Right renal cortex interstitium (tissue), 3 donors: ENCODE measurements around the gene SEZ6L2. TPM values are rescaled to one million over a fixed set of nuclear protein-coding genes. Genes with fewer than 3 reads are reported as not detected.
"Not testable (repeated sequence)": the region's sequence is repeated elsewhere in the genome, so short reads cannot be mapped to it uniquely, and the experiment has no call there.

Experiments
- DNase-seq, 3 donors: peaks; one replicate each; pipeline ENCODE4 v3.0.0-alpha.2; 2013; ENCODE audit warnings: low read depth in 3 of 3, low spot score in 2 of 3
- polyA plus RNA-seq, 3 donors: library from polyadenylated mRNA; unstranded; fragments of 120-200 nt; gene quantifications; one replicate each; pipeline ENCODE4 v1.2.1, GENCODE V29; 2013; ENCODE audit not compliant: insufficient read length in 3 of 3

SEZ6L2 gene
- 10 to 100 TPM in 1 of 3 donors, 1 to 10 TPM in 2; 9.0 to 10.8 (median 9.5) TPM for polyA plus RNA-seq

DNA sequence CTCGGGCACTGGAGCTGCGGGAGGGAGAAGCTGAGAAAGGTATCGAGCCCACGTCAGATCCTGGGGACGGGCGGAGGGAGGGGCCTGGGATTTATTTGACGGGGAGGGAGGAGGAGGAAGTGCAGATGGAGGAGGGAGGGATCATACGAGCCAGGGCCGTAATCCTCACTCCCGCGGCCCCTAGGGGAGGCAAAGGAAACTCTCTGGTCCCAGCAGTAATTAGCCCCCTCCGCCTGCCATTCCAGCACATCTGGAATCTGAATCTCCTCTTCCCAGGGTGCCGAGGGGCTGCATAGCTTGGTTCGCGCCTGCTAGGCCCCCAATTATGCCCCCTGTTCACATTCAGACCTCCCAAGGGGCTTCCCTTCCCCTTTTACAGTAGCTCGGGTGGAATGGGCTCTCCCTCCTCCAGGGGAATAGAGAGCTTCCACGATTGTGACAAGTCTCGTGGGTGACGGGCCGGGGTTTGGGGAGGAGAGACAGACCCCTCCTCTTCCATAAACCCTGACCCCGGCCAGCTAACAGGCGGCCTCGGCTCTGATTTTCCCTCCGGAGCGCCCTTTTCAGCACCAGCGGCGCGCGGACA is at the start of gene SEZ6L2:
TSS of gene SEZ6L2 (minus strand) at position 35 of the 586 bp plus-strand sequence. CDS start 531 bp downstream, outside the sequence.
- peak; percentile 36 to 63 (median 61) for DNase-seq

DNA sequence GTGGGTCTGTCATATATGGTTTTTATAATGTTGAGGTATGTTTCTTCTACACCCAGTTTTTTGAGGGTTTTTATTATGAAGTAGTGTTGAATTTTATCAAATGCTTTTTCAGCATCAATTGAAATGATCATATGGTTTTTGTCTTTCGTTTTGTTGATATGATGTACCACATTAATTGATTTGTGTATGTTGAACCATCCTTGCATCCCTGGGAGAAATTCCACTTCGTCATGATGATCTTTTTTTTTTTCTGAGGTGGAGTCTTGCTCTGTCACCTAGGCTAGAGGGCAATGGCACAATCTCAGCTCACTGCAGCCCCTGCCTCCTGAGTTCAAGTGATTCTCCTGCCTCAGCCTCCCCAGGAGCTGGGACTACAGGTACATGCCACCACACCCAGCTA is 48.5 kb upstream of the SEZ6L2 start:
- no peak for DNase-seq

DNA sequence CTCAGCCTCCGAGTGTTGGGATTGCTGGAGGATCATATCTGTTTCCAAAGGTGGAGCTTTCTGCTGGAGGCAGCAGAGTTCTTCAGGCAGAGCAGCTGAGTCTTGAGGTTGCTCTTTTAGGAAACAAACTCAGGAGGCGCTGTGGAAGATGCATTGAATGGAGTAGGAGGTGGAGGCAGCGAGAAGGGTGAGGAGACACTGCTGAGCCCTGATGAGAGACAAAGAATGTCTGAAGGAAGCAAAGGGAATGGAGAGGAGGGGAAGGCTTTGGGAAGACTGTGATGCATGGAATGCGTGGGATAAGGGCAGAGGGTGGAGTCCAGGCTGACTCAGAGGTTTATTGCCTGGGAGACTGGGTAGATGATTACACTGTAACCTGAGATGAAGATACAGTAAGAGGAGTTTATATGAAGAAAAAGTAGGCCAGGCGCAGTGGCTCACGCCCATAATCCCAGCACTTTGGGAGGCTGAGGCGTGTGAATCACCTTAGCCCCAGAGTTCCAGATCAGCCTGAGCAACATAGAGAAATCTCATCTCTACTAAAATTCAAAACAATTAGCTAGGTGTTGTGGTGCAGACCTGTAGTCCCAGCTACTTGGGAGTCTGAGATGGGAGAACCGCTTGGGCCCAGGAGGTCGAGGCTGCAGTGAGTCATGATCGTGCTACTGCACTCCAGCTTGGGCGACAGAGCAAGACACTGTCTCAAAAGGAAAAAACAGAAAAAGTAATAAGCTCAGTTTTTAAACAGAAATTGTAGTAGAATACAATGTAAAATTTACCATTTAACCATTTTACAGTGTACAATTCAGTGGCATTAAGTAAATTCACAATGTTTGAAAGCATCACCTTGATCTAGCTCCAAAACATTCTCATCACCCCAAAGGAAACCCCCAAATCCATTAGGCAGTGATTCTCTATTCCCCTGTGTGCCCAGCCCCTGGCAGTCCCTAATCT is 44.8 kb upstream of the SEZ6L2 start:
- DNase-seq: peak; percentile 67 to 79 (median 72)

DNA sequence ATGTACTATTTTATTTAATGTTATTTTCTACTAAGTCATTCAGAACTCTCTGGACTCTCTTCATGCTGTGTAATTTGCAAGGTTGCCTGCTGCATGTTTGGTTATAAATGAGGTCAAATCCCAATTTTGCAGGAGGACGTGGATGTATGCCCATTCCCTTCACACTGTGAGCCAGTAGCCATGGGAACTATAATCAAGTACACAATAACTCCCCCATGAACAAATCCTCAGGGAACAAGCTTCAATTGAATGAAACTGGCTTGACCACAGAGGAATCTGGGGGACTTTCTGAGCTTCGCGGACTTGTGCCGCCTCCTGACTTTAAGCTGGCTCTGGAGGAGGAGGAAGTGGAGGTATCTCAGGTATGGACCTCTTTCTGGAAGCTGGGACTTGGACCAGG is 41.3 kb upstream of the SEZ6L2 start:
- DNase-seq: no peak

DNA sequence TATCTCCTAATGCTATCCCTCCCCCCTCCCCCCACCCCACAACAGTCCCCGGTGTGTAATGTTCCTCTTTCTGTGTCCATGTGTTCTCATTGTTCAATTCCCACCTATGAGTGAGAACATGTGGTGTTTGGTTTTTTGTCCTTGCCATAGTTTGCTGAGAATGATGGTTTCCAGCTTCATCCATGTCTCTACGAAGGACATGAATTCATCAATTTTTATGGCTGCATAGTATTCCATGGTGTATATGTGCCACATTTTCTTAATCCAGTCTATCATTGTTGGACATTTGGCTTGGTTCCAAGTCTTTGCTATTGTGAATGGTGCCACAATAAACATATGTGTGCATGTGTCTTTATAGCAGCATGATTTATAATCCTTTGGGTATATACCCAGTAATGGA is 32.4 kb upstream of the SEZ6L2 start:
- not testable (repeated sequence) for DNase-seq

- DNase-seq: no peak
Observed at GRCh38 chr16:29927070-29927905, 27.9 kb upstream of the SEZ6L2 start.

GRCh38 chr16:29926711-29927052 is 27.3 kb upstream of the SEZ6L2 start:
- DNase-seq: no peak

- peak; percentile 82 to 85 (median 82) for DNase-seq
Observed at GRCh38 chr16:29925781-29926710, 26.7 kb upstream of the SEZ6L2 start, which contains the start of gene KCTD13. Gene KCTD13 (minus strand): TSS chr16:29926226. CDS start chr16:29926033, 193 bp downstream.

GRCh38 chr16:29925105-29925756 is 25.9 kb upstream of the SEZ6L2 start:
- DNase-seq: no peak

- DNase-seq: no peak
Observed at GRCh38 chr16:29922986-29923501, 23.7 kb upstream of the SEZ6L2 start.

DNA sequence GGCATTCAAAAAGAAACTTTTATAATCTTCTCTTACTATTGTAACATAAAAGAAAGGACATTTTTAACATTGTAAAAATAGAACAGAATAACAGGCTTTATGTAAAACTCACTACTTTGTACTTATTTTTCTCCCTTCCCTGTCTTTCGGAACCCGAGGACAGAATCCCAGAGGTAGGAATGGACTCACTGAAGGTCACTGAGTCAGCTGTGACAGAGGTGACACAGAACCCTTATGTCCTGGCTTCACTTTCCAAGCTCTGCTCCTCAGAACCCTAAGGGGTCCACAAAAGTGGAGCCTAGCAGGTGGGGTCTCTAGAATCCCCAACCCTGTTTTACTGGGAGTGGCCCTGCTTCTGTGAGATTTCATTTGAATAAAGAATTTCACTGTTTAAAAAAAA is 23.0 kb upstream of the SEZ6L2 start:
- no peak for DNase-seq

DNA sequence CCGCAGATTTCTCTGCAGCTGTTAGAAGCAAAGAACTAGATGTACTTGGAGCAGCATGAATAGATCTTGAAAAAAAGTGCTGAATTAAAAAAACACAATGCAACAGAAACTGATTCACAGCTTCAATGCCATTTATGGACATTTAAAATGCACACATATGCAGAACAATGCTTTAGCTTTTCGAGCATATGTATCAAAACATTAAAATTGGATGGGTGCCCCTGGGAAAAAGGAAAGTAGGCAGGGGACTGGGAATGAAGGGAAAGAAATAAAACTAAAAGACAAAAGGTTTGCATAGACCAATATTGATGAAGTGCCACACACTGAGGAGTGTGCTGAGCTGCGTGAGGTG is 21.7 kb upstream of the SEZ6L2 start:
- no peak for DNase-seq

- no peak for DNase-seq
Observed at GRCh38 chr16:29920288-29921033, 21.1 kb upstream of the SEZ6L2 start.

DNA sequence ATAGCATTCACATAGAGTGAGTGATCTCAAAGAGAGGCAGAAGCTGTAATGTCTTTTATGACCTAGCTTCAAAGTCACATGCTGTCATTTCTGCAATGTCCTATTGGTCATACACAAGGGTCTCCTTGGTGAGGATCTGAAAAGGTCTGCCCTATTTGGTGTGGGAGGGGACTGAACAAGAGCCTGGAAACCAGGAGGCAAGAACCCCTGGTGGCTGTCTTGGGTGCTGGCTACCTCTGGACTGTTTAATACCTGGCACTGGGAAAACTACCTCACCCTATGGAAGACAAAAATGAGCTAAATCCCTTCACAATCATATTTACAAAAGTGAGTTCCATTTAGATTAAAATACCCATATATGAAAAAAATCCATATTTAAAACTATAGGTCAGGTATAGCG is 17.6 kb upstream of the SEZ6L2 start:
- DNase-seq: no peak

DNA sequence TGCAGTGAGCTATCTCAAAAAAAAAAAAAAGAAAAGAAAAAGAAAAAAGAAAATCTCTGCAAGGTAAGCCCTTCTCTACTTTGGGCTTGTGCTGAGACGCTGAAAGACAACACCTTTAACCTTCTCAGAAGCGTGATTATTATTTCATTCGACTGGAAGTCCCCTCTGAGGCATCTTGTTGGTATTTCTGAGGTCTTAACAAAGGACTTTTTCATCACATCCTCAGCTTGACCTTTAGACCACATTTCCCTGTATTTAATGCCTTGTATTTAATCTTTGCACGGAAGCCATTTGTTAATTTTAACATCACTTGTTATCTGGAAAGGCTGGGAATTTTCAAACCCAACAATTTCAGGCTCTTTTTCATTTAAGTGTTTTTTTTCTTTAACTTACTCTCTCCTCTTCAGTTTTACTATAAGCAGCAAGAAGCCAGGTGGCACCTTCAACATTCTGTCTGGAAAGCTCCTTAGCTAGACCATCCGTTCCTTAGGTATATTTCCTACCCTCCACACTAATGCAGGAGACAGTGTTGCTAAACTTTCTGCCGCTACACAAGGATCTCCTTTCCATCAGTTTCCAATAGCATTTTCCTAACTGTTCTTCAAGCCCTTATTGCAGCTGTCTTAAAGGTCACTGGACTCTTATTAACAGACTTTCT is 16.4 kb upstream of the SEZ6L2 start:
- DNase-seq: no peak

DNA sequence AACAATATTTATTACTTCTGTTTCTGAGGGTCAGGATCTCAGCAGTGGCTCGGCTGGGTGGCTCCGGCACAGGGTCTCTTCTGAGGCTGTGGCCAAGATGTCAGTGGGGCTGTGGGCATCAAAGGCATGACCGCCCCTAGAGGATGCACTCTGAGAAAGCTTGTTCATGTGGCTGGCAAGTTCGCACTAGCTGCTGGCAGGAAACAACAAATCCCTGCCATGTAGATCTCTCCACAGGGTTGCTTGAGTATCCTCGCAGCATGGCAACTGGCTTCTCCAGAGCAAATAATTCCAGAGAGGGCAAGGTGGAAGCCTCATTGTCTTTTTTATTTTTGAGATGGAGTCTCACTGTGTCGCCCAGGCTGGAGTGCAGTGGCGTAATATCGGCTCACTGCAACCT is 14.2 kb upstream of the SEZ6L2 start:
- no peak for DNase-seq

GRCh38 chr16:29912087-29912486 is 12.7 kb upstream of the SEZ6L2 start:
- no peak for DNase-seq

DNA sequence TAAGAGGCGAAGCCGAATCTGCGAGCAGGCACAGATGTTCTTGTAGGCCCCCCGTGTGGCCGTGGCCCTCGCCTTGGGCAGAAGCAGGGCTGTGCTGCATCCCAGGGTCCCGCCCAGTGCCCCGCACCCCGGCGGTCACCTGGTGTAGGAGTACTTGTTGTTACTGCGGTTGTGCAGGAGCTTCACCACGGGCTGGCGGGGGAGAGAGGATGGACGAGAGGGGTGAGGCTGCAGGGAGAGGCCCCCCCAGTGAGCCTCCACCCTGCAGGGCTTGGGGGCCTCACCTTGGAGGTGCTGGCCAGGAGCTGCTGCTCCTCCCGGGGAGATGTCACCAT is 12.3 kb upstream of the SEZ6L2 start:
- DNase-seq: no peak
